HG02571 (cell line): ENCODE measurements around the gene PPP1R18.
A peak's percentile ranks its signal among the peaks of the same experiment; 100 is the strongest.

Source experiments
- ATAC-seq: cut with Tn5 transposase; IDR thresholded peaks from one replicate; pipeline ENCODE4 v1.9.1; 2021; ENCODE audit warnings: mild to moderate bottlenecking, moderate library complexity; ENCODE audit not compliant: unreplicated experiment

Gene PPP1R18

GRCh38 chr6:30689985-30690384, 3.5 kb upstream of the PPP1R18 start:
- ATAC-seq = no peak

- ATAC-seq = no peak
These were observed 2.8 kb upstream of the PPP1R18 start for GRCh38 chr6:30689022-30689865.

DNA sequence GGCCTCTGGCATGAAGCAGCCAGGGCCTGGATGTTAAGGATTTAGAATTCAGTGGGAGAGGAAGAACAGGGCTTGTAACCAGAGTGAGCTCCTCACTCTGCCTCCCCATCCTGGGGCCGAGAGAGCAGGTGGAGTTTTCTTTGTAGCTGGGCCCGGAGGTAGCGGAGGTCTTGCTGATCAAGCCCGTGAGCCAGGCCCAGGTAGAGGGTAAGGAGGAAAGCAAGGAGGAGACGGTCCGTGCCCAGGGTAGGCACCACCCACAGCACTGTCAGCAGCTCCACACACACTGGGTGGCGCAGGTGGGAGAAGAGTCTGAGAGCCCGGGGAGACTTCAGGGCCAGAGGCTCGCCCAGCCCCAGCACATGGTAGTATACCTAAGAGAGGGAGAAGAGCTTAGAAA, 2.1 kb upstream of the PPP1R18 start:
- no peak for ATAC-seq

- no peak for ATAC-seq
These were observed 1.4 kb upstream of the PPP1R18 start for GRCh38 chr6:30687659-30688431.

DNA sequence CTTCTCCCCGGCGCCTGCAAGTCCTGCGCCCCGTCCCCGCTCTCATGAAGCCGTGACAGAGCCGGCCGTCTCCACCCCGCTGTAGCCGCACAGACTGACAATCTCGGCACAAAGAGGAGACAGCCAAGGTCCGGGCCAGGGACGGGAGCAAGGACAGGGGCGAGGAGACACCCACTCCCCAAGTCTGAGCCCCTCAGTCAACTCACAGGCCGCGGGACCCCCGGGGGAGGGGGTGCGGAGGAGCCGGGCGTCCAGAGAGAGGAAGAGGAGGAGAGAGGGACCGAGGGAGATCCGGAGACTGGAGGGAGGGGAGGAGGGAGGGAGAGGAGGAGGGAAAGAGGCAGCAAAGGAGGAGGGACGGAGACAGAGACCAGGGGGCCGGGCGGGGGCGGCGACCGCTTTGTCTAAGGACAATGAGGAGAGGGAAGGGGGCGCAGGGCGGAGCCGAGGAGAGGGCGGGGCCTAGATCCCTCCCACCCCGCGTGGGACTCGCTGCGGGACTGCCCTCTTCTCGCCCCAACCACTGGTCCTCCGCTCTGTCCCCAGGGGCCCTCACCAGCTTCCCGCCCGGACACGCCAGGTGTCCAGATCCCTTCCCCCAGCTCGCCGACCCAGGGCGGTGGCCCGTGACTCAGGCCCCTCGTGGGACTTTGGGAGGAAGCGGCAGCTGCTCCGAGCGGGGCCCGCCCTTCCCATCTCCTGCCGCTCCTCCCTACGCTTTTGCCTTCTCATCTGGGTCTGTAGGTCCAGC, 638 bp upstream of the PPP1R18 start:
- ATAC-seq = peak; percentile 42

DNA sequence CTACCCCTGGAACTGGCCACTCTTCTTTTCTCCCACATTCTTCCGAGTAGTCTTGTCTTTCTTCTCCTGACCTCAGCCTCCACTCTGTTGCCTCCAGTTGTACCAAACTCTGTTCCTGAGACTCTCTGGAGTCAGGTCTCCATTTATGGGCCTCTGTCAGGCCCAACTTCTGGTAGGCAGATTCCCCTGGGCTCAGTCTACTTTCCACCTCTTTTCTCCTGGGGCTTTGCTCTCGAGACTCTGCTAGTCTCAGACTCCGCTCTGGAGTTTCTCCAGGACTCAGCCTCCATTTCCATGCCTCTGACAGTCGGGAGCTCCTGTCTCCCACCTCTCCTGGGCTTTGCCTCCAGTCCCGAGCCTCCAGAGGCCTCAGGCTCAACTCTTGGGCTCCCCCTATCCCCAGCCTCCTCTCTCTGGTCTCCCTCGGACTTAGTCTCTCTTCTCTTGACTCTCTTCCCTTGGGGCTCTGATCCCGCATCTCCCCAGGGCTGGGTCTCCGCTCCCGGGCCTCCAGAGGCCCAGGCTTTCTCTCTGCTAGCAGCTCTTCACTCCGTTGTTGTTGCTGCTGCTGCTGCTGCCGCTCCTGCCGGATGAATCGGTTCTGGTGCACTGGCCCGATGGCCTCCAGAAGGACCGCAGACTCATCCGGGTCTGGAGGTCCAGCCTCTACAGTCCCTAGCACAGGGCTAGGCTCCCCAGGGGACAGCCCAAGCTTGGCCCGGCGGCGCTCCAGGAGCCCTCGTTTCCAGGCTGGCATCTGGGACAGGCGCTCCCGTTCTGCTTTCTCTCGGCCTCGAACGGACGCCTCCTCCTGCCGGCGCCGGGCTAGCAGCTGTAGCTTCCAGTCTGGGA, 1.1 kb downstream of the PPP1R18 start:
- ATAC-seq = no peak

DNA sequence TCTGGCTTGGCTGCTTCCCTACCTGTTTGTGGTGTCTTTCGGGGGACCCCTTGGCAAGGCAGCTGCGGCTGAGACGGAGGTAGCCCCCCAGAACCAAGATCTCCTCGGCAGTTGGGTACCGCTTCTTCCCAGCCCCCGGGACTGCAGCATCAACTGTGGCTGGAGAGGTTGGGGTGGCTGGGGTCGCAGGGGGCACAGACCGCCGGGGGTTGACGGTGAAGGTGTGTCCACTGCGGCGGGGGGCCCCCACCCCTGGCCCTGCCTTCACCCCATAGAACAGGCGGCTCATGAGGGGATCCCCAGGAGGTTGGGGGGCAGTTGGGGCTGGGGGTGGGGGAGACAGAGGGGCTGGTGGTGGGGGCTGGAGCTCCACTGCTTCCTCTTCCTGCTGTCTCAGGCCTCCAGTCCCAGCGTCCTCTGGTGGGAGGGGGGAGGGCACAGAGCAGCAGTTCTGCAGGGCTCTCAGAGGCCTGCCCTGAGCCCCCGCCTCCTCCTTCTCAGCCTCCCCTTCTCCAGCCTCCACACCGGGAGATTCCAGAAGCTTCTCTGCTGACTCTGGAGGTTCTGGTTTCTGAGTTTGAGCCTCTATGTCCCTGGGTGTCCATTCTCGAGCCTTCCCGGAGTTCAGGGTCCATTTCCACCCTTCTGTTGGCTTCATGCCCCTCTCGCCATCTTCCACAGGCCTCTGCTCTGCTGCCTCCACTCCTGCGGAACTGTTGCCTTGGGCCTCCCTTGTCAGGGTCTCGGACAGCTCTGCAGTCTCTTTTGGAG, 1.9 kb downstream of the PPP1R18 start:
- ATAC-seq = no peak

GRCh38 chr6:30683980-30684338, 2.5 kb downstream of the PPP1R18 start:
- ATAC-seq = no peak

DNA sequence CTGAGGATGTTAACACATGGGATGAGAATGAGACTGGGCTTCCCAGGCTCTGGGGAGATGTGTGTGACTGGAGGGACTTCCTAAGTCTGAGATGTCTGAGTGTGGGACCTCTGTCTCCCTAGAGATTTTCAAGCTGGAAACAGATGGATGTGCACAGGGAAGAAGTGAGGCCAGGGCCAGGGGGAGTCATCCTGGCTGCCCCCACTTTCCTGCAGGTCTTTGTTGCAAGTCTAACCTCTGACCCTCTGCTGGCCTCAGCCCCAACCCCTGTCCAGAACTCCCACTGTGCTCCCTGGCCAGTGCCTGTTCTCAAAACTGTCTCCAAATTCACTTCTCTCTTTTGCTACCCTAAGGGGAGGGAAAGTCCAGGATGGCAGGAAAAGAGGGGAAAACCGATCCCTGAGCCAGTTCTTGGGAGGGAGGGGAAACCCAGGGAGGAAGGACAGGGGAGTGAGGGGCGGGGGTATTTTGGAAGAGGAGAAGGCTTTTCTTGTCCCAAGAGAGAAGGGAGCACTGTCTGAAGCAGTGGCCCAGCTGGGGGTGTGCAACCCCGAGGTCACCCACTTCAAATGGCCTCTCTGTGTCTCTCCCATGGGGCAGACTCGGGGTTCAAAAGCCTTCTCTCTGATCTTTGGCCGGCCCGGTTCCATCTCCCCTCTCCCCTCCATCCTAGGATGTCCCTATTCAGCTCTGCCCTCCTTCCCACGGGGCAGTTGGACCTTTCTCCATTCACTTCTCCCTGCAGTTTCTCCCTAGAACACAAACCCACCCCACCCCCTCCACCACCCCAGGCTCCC, 3.1 kb downstream of the PPP1R18 start:
- ATAC-seq = no peak

GRCh38 chr6:30682143-30683117, 4.0 kb downstream of the PPP1R18 start:
- ATAC-seq = peak; percentile 36

- no peak for ATAC-seq
These were observed 4.7 kb downstream of the PPP1R18 start for GRCh38 chr6:30681766-30682142.

GRCh38 chr6:30679765-30680535, 6.5 kb downstream of the PPP1R18 start:
- no peak for ATAC-seq

GRCh38 chr6:30678964-30679726, 7.3 kb downstream of the PPP1R18 start:
- ATAC-seq = no peak

- ATAC-seq = no peak
These were observed 9.7 kb downstream of the PPP1R18 start for GRCh38 chr6:30676660-30677285.

DNA sequence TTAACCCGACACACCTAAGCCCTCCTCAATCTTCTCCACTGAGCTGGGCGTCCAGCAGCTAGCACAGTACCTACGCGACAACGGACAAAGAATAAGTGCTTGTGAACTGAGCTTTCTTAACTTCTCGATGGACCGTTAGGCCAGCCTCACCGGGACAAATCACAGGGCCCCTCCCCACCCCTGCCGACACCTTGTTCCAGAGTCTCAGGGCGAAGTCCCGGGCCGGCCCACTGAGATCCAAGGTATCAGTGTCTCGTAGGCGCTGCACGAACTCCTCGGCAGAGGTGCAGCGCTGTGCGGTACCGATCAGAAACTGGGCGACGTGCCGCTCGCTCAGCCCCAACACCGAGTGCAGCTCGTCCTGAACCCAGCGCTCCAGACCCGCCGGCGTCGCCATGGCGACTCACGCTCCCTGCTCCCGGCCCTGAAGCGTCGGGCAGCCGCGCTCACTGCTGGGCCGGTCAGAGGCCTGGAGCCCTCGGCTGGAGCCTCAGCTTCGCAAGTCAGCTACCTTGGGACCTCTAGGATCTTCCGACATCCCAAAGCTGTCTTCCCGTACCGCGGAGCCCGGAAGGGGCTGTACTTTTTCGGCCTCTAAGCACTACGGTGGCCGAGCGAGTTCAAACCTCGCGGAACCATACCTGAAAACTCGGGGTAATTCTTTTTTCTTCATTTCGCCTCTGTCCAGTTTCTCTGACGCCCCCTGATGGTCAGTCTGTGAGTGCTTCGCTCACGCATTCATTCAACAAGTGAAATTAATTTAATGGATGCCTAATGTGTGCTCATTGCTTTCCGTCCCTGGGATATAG, 13.8 kb downstream of the PPP1R18 start, which contains the start of gene DHX16:
TSS of gene DHX16 (minus strand) at position 562 of the 809 bp plus-strand sequence. CDS start at position 397, 165 bp downstream.
- peak; percentile 57 for ATAC-seq
